Astrocyte (in vitro differentiated cells and primary cell): Measurements from ENCODE around the gene AKAP13. TPM values are rescaled to one million over a fixed set of nuclear protein-coding genes. Genes with fewer than 3 reads are reported as not detected.

Source experiments
- DNase-seq: peaks from one replicate; pipeline ENCODE4 v3.0.0-alpha.2; 2010; ENCODE audit warnings: low read depth
- FAIRE-seq: peaks from 2 replicates; lab custom pipeline; 2011; peaks lifted over from hg19 to GRCh38; lab: Jason Lieb, UNC
- H2AFZ ChIP-seq: 2 replicates; pipeline ENCODE4 v1.6.0; 2012; ENCODE audit warnings: low read depth, low read length, inconsistent platforms
- H3K27ac ChIP-seq: 2 replicates; pipeline ENCODE4 v1.5.1; 2011; ENCODE audit warnings: low read depth, low read length, inconsistent platforms
- H3K27me3 ChIP-seq: 2 replicates; pipeline ENCODE4 v1.6.0; 2011; ENCODE audit warnings: low read length, inconsistent platforms; ENCODE audit not compliant: insufficient read depth
- H3K36me3 ChIP-seq: 2 replicates; pipeline ENCODE4 v1.5.1; 2011; ENCODE audit warnings: low read length, inconsistent platforms; ENCODE audit not compliant: insufficient read depth
- H3K4me1 ChIP-seq: 2 replicates; pipeline ENCODE4 v1.5.1; 2011; ENCODE audit warnings: low read length, inconsistent platforms; ENCODE audit not compliant: insufficient read depth
- H3K4me2 ChIP-seq: 2 replicates; pipeline ENCODE4 v1.6.0; 2012; ENCODE audit warnings: low read length, inconsistent platforms
- H3K4me3 ChIP-seq: 2 replicates; pipeline ENCODE4 v1.5.1; 2011; ENCODE audit warnings: low read depth, mild to moderate bottlenecking, low read length, inconsistent platforms; ENCODE audit not compliant: insufficient read depth
- H3K79me2 ChIP-seq: 2 replicates; pipeline ENCODE4 v1.6.0; 2012; ENCODE audit warnings: mild to moderate bottlenecking, low read length, inconsistent platforms; ENCODE audit not compliant: insufficient read depth
- H3K9ac ChIP-seq: 2 replicates; pipeline ENCODE4 v1.6.0; 2012; ENCODE audit warnings: mild to moderate bottlenecking, low read length, inconsistent platforms
- H3K9me3 ChIP-seq: 2 replicates; pipeline ENCODE4 v1.5.1; 2012; ENCODE audit warnings: low read depth, mild to moderate bottlenecking, low read length, inconsistent platforms; ENCODE audit not compliant: insufficient read depth
- H4K20me1 ChIP-seq: 2 replicates; pipeline ENCODE4 v1.6.0; 2012; ENCODE audit warnings: low read length, inconsistent platforms; ENCODE audit not compliant: insufficient read depth
- H3K27ac Mint-ChIP-seq: one replicate; pipeline ENCODE4 v1.8.0; 2021; ENCODE audit warnings: mild to moderate bottlenecking, mixed read lengths; ENCODE audit not compliant: unreplicated experiment
- H3K27me3 Mint-ChIP-seq: one replicate; pipeline ENCODE4 v1.8.0; 2021; ENCODE audit warnings: low read depth, mixed read lengths; ENCODE audit not compliant: unreplicated experiment
- H3K36me3 Mint-ChIP-seq: one replicate; pipeline ENCODE4 v1.8.0; 2021; ENCODE audit warnings: low read depth, mixed read lengths; ENCODE audit not compliant: unreplicated experiment
- H3K4me1 Mint-ChIP-seq: one replicate; pipeline ENCODE4 v1.8.0; 2021; ENCODE audit warnings: low read depth, mixed read lengths; ENCODE audit not compliant: unreplicated experiment
- H3K4me3 Mint-ChIP-seq: one replicate; pipeline ENCODE4 v1.8.0; 2021; ENCODE audit warnings: mild to moderate bottlenecking, moderate library complexity, mixed read lengths; ENCODE audit not compliant: unreplicated experiment
- H3K9me3 Mint-ChIP-seq: one replicate; pipeline ENCODE4 v1.8.0; 2021; ENCODE audit warnings: mild to moderate bottlenecking, mixed read lengths; ENCODE audit not compliant: unreplicated experiment
- EZH2 ChIP-seq: IDR thresholded peaks from 2 replicates; pipeline ENCODE4 v1.6.1; 2012; ENCODE audit warnings: mild to moderate bottlenecking, low read length, inconsistent platforms; ENCODE audit not compliant: insufficient read depth
- total RNA-seq: library from RNA; stranded (reverse); gene quantifications from 2 replicates; pipeline ENCODE4 v1.2.1, GENCODE V29; 2021
- TF ChIP-seq, protein P1 (sequence below): IDR thresholded peaks from 2 replicates; pipeline ENCODE4 v1.5.1; 2011; ENCODE audit warnings: low read depth, mild to moderate bottlenecking, inconsistent platforms, low read length, moderate library complexity; ENCODE audit not compliant: insufficient read depth

Gene AKAP13
- total RNA-seq, 1 donor from 2014 or later: 98.2 TPM

DNA sequence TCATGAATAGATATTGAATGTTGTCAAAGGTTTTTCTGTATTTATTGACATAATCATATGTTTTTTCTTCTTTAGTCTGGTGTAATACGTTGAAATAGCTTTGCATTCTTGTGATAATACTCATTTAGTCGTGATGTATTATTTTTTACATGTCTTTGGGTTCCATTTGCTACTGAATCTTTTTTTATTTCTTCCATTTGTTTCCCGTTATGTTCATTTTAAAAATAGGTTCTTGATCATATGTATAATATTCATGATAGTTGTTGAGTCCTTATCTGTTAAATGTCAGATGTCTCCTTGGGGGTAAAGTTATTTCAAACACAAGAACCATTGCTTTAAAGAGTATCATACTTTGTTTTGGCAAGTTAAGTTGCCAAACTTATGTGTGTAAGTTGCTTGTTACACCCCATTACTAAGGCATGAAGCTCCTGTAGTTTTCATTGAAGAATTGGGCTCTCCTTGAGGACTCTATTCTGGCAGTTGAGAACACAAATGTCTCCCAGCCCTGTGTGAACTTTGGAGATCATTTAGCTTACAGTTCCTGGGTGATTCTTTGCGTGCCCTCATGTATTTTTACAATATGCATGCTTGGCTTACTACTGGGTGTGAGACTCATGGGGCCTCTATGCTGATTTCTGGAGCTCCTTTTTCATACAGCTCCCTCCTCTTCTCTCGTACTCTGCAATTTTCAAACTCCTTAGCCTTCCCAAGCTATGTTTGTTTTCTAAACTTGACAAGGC, 8.3 kb downstream of the AKAP13 start:
- Histone ChIP-seq H3K9me3 (no peaks in the 10 kb centered on the region), H3K4me3 (no peak overlapping the region), H3K27me3 (no peaks in the 10 kb centered on the region), H3K4me2 (no peak overlapping the region), H3K36me3 (no peaks in the 10 kb centered on the region), H3K79me2 (peaks cover 94% of the 10 kb centered on the region), H2AFZ (no peak overlapping the region), H3K4me1 (peaks cover 1% of the 10 kb centered on the region), H3K9ac (no peak overlapping the region), H4K20me1 (peaks cover 78% of the 10 kb centered on the region), H3K27ac (no peak overlapping the region)
- DNase-seq (no peak), FAIRE-seq (no peak)
- no peak overlapping the region for H3K4me3 Mint-ChIP-seq
- peaks cover 23% of the 10 kb centered on the region for H3K4me1 Mint-ChIP-seq
- no peaks in the 10 kb centered on the region for H3K9me3 Mint-ChIP-seq
- H3K36me3 Mint-ChIP-seq: peaks cover 4% of the 10 kb centered on the region
- TF ChIP-seq EZH2: no peak
- TF ChIP-seq, protein P1, sequence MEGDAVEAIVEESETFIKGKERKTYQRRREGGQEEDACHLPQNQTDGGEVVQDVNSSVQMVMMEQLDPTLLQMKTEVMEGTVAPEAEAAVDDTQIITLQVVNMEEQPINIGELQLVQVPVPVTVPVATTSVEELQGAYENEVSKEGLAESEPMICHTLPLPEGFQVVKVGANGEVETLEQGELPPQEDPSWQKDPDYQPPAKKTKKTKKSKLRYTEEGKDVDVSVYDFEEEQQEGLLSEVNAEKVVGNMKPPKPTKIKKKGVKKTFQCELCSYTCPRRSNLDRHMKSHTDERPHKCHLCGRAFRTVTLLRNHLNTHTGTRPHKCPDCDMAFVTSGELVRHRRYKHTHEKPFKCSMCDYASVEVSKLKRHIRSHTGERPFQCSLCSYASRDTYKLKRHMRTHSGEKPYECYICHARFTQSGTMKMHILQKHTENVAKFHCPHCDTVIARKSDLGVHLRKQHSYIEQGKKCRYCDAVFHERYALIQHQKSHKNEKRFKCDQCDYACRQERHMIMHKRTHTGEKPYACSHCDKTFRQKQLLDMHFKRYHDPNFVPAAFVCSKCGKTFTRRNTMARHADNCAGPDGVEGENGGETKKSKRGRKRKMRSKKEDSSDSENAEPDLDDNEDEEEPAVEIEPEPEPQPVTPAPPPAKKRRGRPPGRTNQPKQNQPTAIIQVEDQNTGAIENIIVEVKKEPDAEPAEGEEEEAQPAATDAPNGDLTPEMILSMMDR: no peak
- H3K27me3 Mint-ChIP-seq: no peaks in the 10 kb centered on the region
- no peak overlapping the region for H3K27ac Mint-ChIP-seq

DNA sequence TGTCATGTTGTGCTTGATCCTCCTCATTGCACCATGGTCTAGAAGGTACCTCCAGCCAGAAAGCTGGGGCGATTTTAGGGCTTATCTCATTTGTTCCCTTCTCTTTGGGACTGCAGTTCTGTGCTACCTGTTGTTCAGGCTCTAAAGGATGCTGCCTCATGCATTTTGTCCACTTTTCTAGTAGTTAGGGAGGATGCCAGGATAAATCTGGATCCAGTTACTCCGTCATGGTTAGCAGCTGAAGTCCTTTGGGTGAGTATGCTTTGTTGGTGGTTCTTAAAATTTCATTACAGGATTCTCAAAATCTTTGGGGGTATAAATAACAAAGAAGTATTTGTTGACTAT, 8.9 kb downstream of the AKAP13 start:
- Mint-ChIP-seq H3K4me1 (peaks cover 22% of the 10 kb centered on the region), H3K4me3 (no peak overlapping the region), H3K27me3 (no peaks in the 10 kb centered on the region), H3K27ac (no peak overlapping the region), H3K36me3 (peaks cover 4% of the 10 kb centered on the region), H3K9me3 (no peaks in the 10 kb centered on the region)
- no peaks in the 10 kb centered on the region for H3K36me3 ChIP-seq
- no peak for DNase-seq
- H3K9me3 ChIP-seq: no peaks in the 10 kb centered on the region
- H3K79me2 ChIP-seq: peaks cover 94% of the 10 kb centered on the region
- H3K4me1 ChIP-seq: peaks cover 3% of the 10 kb centered on the region
- no peak overlapping the region for H3K4me2 ChIP-seq
- H3K27ac ChIP-seq: no peak overlapping the region
- no peak overlapping the region for H3K4me3 ChIP-seq
- TF ChIP-seq, protein P1: no peak
- no peak for TF ChIP-seq EZH2
- H3K9ac ChIP-seq: no peak overlapping the region
- no peaks in the 10 kb centered on the region for H3K27me3 ChIP-seq
- peaks cover 78% of the 10 kb centered on the region for H4K20me1 ChIP-seq
- H2AFZ ChIP-seq: no peak overlapping the region
- FAIRE-seq: no peak

DNA sequence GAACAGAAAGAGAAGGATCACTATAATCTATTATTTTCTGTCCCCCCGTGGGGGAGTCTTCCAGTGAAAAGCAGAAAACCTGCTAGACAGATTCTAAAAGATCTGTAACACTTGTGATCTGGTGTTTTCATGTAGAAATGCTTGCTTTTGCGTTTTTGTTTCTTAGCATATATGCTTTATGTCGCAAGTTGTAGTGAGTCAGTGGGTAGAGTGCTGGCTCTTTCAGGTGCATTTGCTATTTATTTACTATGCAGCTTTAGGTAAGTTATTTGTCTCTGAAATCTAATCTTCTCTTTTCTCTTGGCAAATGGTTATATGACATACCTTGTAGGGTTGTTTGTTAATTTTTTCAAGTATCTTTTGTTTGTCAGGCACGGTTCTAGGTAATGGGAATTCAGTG, 9.4 kb downstream of the AKAP13 start:
- TF ChIP-seq EZH2: no peak
- TF ChIP-seq, protein P1: no peak
- H3K4me2 ChIP-seq: no peak overlapping the region
- no peaks in the 10 kb centered on the region for H3K9me3 ChIP-seq
- no peaks in the 10 kb centered on the region for H3K27me3 ChIP-seq
- peaks cover 7% of the 10 kb centered on the region for H3K4me1 ChIP-seq
- H3K4me3 ChIP-seq: no peak overlapping the region
- no peak overlapping the region for H3K9ac ChIP-seq
- Mint-ChIP-seq H3K27me3 (no peaks in the 10 kb centered on the region), H3K9me3 (no peaks in the 10 kb centered on the region), H3K4me1 (peaks cover 23% of the 10 kb centered on the region), H3K4me3 (no peak overlapping the region), H3K36me3 (peaks cover 4% of the 10 kb centered on the region), H3K27ac (no peak overlapping the region)
- FAIRE-seq (no peak), DNase-seq (no peak)
- no peak overlapping the region for H3K27ac ChIP-seq
- H3K36me3 ChIP-seq: no peaks in the 10 kb centered on the region
- H2AFZ ChIP-seq: no peak overlapping the region
- H3K79me2 ChIP-seq: peaks cover 94% of the 10 kb centered on the region
- H4K20me1 ChIP-seq: peaks cover 78% of the 10 kb centered on the region
